Measurements from ENCODE around the gene FHL2.

The FHL2 gene

DNA sequence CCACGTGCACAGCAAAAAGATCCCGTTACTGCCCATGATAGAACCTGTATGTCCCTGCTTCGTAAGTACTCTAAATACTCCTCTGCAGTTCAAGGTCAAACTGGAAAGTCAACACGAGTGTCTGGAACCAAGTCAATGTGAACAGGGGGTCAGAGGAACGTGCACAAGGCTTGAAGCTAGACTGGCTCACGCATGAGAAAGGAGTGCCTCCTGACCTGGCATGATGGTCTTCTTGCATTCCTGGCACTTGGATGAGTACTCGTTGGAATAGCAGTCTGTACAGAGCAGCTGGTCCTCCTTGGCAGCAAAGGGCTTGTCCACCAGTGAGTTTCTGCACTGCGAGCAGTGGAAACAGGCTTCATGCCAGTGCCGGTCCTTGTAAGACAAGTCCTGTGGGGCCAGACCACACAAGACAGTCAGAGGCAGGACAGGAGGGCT lies 25.5 kb downstream of the FHL2 start:
- FAIRE-seq (no peak), DNase-seq (ENCODE audit: insufficient read length, low spot score) (no peak)
- TF ChIP-seq POLR2A (IDR thresholded peaks at IDR 0.05; ENCODE audit: low read depth, low read length), result no peak

DNA sequence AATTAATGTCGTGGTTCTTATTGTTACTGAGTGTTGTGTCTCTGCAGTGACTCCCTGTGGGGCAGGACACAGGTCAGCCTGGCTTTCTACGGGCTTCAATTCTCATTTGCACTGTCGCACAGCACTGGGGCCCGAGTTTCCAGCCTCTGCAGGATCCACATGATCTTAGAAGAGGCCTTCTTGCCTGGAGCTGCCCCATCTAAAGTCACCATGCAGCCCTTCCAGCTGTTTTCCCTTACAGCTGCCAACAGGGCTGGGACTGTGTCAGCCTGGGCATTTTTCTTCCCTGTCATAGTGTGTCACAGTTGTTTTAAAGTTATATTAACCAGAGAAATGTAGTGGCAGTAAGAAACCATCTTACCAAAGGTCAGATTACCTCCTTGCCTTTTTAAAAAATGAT lies 27.0 kb downstream of the FHL2 start:
- FAIRE-seq, result no peak
- no peak for TF ChIP-seq POLR2A (IDR thresholded peaks at IDR 0.05; ENCODE audit: low read depth, low read length)
- no peak for DNase-seq (ENCODE audit: insufficient read length, low spot score)

DNA sequence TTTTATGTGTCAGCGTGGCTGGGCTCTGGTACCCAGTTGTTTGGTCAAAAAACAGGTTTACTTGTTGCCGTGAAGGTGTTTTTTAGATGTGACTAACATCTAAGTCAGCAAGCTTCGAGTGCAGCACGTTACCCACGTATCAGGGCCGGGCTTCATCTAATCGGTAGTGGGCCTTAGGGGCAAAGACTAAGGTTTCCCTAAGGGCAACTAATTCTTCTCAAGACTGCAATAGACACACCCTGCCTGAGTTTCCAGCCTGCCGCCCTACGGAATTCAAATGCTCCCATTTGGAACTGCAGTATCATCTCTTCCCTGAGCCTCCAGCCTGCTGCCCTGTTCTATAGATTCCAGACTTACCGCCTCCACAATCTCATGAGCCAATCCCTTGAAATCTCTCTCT lies 27.7 kb downstream of the FHL2 start:
- no peak for FAIRE-seq
- no peak for DNase-seq (ENCODE audit: insufficient read length, low spot score)
- no peak for TF ChIP-seq POLR2A (IDR thresholded peaks at IDR 0.05; ENCODE audit: low read depth, low read length)

DNA sequence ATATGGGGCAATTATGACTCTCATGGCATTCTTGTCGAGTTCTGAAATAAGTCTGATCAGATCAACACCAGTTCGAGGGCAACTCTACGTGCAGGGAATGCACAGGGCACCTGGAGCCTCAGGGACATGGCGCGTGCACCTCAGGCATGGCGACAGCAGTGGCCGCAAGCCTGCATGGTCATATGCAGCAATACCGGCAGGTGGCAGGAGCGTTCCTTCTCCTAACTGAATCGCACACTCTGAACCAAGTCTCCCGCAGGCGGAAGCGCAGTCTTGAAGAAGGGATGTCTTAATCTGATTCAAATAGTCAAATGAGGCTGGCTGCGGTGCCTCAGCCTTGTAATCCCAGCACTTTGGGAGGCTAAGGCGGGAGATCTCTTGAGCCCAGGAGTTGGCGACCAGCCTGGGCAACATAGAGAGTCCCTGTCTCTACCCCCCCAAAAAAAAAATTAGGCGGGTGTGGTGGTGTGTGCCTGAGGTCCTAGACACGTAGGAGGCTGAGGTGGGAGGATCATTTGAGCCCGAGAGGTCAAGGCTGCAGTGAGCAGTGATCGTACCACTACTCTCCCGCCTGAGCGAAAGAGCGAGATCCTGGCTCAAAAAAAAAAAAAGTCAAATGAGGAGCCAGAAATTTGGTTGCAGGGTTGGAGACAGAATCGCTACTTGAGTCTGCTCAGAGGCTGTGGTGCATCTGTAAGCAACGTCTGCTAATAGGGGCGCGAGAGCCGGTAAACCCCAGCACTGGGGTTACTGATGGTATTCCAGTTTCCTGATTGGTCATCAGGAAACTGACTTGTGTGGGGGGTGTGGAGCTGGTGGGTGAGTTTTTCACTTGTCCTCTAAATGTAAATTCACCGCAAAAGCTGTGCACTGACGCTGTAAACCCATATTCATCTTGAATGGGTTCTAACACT lies 28.8 kb downstream of the FHL2 start:
- no peak for FAIRE-seq
- no peak for DNase-seq (ENCODE audit: insufficient read length, low spot score)
- no peak for TF ChIP-seq POLR2A (IDR thresholded peaks at IDR 0.05; ENCODE audit: low read depth, low read length)

DNA sequence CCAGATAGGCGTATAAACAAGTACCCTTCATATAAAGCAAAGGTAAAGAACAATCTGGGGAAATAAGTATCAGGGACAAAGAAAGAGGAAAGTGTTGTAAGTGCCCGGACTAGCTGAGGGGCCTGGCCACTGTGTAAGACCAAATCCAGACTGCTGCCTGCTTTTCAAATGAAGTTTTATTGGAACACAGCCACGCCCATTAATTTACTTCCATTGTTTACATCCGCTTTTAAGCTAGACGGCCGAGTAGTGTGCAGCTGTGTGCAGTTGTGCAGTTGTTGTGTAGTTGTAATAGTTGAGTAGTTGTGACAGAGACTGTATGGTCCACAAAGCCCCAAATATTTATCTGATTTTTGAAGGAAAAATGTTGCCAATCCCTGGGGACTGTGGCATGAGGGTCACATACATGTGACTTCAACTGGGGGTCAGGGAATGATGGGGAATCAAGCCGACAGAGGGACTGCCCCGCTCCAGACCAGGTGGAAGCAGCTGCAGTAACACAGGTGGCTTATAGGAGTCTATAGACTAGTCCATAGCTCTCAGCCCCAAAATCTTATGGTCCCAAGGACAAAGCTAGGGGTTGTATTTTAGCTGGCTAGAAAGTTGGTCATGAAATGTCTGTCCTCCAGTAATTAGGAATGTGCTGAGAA lies 30.0 kb downstream of the FHL2 start:
- DNase-seq (ENCODE audit: insufficient read length, low spot score) (no peak), FAIRE-seq (no peak)
- no peak for TF ChIP-seq POLR2A (IDR thresholded peaks at IDR 0.05; ENCODE audit: low read depth, low read length)

DNA sequence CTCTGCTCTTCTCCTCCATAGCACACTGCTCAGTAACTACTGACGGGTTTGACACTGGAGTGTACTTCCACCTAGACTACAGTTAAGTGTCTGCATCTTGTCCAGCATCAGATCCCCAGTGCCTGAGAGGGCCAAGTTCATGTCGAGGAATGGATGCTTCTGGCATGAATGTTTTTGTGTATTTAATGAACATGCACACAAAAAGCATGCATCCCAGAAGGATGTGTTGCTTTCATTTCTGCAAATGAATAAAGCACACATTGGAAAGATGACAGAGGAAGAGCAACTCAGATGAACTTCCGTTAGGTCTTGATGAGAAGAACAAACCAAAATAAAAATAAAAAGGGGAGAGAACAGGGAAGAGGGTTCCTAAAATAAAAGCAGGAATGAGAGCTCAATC lies 33.6 kb downstream of the FHL2 start:
- FAIRE-seq (no peak), DNase-seq (ENCODE audit: insufficient read length, low spot score) (no peak)
- TF ChIP-seq POLR2A (IDR thresholded peaks at IDR 0.05; ENCODE audit: low read depth, low read length), result no peak

DNA sequence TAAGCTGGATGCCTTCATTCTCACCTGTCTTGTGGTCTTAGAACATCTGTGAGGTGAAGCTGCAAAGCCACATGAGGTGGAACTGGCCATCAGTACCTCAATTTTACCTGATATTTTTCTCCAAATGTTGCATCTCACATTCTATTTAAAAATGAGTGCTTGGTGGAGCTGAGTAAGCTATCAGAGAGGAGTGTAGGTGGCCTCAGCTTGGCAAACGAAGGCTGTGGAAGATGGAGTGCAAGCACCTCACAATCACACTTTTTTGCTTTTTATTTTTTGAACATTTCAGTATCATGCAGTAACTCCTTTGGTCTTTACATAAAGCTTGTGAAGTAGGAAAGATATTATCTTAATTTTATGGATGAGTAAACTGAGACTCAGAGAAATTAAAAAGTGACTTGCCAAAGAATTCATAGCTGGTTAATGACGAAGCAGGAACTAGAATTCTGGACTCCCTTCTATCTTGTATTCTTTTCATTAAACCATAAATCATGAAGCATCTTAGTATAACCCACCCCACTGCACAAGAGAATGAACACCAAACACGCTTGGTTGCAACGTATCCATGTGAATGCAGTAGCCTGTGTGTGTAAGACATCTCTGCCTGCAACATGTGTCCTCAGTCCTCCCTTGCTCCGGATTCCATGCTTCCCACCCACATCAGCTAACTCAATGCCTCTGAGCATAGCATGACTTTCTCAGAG lies 34.3 kb downstream of the FHL2 start:
- TF ChIP-seq POLR2A (IDR thresholded peaks at IDR 0.05; ENCODE audit: low read depth, low read length), result no peak
- DNase-seq (ENCODE audit: insufficient read length, low spot score) (no peak), FAIRE-seq (no peak)

DNA sequence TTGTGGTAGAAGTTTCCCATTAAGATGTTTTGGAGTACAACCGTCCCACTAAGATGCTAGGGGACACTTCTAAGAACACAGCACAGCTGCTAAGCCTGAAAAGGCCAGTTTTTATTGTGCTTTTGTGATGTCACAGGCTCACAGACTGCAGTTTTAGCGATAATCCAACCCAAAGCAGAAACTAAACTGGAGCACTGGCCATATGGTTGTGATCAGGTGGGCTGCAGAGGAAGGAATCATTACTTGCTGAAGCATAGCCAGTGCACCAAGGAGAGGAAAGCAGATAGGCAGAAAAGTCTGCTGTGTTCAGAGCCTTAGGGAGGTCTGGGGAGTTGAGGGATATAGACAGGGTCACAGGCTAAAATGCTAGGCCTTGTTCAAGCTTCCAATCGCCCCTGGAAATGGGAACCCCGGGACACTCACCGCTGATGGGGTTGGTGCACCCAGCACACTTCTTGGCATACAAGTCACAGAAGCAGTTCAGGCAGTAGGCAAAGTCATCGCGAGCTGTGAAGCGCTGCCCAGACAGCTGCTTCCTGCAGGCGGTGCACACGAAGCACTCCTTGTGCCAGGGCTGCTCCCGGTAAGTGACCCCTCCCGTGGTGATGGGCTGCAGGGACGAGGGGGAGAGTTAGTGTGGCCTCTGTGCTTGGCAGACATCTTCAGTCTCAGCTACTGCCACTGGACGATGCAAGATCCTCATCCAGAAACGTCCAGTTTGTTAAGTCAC lies 35.8 kb downstream of the FHL2 start:
- DNase-seq (ENCODE audit: insufficient read length, low spot score) (no peak), FAIRE-seq (no peak)
- TF ChIP-seq POLR2A (IDR thresholded peaks at IDR 0.05; ENCODE audit: low read depth, low read length), result no peak

DNA sequence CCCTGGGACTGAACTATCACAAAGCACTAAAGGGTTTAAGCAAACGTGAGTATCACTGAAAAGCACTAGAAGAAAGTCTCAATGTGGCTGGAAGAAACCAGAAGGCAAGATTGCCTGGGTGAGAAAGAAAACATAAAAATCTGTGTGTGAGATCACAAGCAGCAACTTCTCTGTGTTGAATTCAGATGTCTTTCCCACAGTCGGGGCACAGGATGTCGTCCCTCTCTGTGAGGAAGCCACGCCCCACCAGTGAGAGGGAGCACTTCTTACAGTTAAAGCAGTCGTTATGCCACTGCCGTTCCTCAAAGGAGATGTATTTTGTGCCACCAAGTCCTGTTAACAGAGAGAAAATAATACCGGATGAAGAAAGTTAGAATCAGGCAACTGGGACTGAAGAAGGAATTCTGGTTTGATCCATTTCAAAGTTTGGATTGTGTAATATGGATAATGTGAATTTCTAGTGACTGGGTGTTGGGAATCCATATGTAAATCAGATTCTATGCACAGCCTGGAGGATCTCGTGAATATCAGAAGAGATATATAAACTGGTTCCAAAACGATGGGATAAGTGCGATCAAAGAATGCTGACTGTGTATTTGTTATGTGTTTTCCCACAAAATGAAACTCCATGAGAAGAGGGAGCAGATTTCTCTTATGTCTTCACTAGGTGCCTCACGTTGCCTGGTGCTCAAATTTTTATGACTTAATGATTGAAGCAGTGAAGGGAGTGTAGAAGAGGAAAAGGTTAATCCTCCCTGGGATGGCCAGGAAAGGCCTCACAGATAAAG lies 37.6 kb downstream of the FHL2 start:
- no peak for TF ChIP-seq POLR2A (IDR thresholded peaks at IDR 0.05; ENCODE audit: low read depth, low read length)
- DNase-seq (ENCODE audit: insufficient read length, low spot score), result no peak
- FAIRE-seq, result no peak

DNA sequence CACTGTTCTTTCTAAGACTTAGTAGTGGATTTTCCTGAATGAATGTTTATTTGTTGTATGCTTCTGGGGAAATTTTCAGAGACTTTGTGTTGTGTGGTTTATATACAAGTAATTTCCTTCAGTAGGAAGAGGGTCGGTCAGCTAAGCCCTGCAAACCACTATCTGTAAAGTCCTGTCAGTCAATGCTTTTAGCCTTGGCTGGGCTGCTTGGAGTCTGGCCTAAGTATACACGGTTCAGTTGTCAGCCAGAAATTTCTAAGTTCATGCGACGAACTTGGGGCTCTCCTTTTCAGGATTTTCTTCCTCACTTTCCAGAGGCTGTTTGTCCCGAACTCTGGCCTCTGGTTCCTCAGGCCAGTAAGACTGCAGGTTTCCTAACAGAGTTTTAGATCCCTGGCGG lies 40.3 kb downstream of the FHL2 start:
- no peak for TF ChIP-seq POLR2A (IDR thresholded peaks at IDR 0.05; ENCODE audit: low read depth, low read length)
- no peak for FAIRE-seq
- DNase-seq (ENCODE audit: insufficient read length, low spot score), result no peak

DNA sequence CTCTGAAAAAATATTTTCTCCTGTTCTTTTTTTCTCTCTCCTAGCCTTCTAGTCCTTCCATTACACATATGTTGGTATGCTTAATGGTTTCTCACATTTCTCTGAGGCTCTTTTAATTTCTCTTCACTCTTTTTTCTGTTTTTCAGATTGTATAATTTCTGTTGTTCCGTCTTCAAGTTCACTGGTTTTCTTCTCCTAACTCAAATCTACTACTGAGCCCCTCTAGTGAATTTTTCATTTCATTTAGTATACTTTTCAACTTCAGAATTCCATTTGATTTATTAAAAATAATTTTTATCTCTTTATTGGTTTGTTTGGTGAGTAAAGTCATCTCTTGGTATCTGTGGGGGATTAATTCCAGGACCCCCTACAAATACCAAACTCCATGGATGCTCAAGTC lies 41.7 kb downstream of the FHL2 start:
- no peak for FAIRE-seq
- DNase-seq (ENCODE audit: insufficient read length, low spot score), result no peak
- TF ChIP-seq POLR2A (IDR thresholded peaks at IDR 0.05; ENCODE audit: low read depth, low read length), result no peak

DNA sequence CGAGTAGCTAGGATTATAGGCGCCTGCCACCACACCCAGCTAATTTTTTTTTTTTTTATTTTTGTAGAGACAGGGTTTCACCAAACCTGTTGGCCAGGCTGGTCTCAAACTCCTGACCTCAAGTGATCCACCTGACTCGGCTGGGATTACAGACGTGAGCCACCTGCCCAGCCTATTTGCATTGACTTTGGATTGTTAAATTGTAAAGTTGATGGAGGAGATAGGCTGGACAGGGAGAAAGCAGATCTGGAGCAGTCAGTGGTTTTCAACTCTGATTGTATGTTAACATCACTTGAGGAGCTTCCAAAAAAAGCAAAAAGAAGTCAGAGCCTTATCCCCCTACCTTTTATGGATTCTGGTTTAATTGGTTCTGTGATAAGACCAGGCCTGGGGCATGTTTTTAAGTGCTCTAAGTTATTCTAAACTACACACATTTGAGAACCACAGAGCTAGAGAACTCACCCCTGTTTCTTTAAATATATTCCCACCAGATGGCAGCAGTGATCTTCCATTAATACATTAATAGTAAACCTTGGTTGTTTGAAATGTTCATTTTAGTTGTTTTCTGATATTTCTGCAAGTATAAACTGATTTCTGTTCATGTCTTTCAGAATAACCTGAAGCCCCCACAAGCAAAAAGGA lies 54.0 kb downstream of the FHL2 start:
- TF ChIP-seq POLR2A (IDR thresholded peaks at IDR 0.05; ENCODE audit: low read depth, low read length), result no peak
- peak; percentile 87 for FAIRE-seq
- no peak for DNase-seq (ENCODE audit: insufficient read length, low spot score)

DNA sequence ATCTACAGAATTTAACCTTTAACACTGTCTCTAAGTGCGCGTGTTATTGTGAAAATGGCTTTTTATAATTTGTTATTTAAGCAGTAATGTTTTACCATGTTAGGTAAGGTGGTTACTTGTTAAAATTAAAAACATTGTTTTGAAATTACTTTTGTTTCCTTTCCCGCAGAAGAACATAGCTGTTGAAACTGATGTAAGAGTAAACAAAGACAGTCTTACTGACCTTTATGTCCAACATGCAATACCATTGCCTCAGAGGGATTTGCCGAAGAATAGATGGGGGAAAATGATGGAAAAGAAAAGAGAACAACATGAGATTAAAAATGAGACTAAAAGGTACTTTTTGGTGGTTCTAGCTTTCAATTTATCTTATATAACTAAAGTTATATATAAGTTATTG lies 59.4 kb downstream of the FHL2 start:
- no peak for TF ChIP-seq POLR2A (IDR thresholded peaks at IDR 0.05; ENCODE audit: low read depth, low read length)
- FAIRE-seq, result no peak
- DNase-seq (ENCODE audit: insufficient read length, low spot score), result no peak

Data from H54 (cell line).